NT2/D1 (cell line): ENCODE data around the gene MCEE.

Source experiments
- DNase-seq: peaks from one replicate; pipeline ENCODE4 v3.0.0-alpha.2; 2011; ENCODE audit warnings: low read depth, low spot score
- H3K27me3 ChIP-seq: 2 replicates; pipeline ENCODE4 v1.6.0; 2011; ENCODE audit warnings: mild to moderate bottlenecking; ENCODE audit not compliant: insufficient read length, insufficient read depth
- H3K36me3 ChIP-seq: 2 replicates; pipeline ENCODE4 v1.6.1; 2011; ENCODE audit warnings: mild to moderate bottlenecking, low read length, mixed read lengths; ENCODE audit not compliant: insufficient read depth, insufficient read length
- H3K4me1 ChIP-seq: 2 replicates; pipeline ENCODE4 v1.5.1; 2011; ENCODE audit not compliant: insufficient read depth, insufficient read length
- H3K4me3 ChIP-seq: 2 replicates; pipeline ENCODE4 v1.5.1; 2011; ENCODE audit warnings: low read depth; ENCODE audit not compliant: insufficient read length
- H3K9ac ChIP-seq: 2 replicates; pipeline ENCODE4 v1.6.0; 2011; ENCODE audit warnings: low read depth; ENCODE audit not compliant: insufficient read length
- H3K9me3 ChIP-seq: 2 replicates; pipeline ENCODE4 v1.5.1; 2011; ENCODE audit warnings: mild to moderate bottlenecking, low read length; ENCODE audit not compliant: insufficient read depth
- SUZ12 ChIP-seq: IDR thresholded peaks from 2 replicates; pipeline ENCODE4 v1.6.1; 2011; ENCODE audit not compliant: insufficient read length, insufficient read depth; ENCODE audit errors: extremely low read depth
- YY1 ChIP-seq: IDR thresholded peaks from 2 replicates; pipeline ENCODE4 v1.6.1; 2011; ENCODE audit not compliant: insufficient read length, insufficient read depth
- ZNF274 ChIP-seq: IDR thresholded peaks from 2 replicates; pipeline ENCODE4 v1.6.1; 2011; ENCODE audit warnings: mild to moderate bottlenecking, low read depth, low read length

MCEE gene

GRCh38 chr2:71064754-71065621 is 65.0 kb downstream of the MCEE start:
- no peak for TF ChIP-seq SUZ12
- TF ChIP-seq YY1, result no peak
- TF ChIP-seq ZNF274, result no peak
- DNase-seq, result no peak
- Histone ChIP-seq H3K36me3 (peaks cover 3% of the 10 kb centered on the region), H3K27me3 (no peaks in the 10 kb centered on the region), H3K9ac (no peak overlapping the region), H3K4me1 (no peaks in the 10 kb centered on the region), H3K9me3 (no peaks in the 10 kb centered on the region), H3K4me3 (no peak overlapping the region)

- Histone ChIP-seq H3K4me3 (no peak overlapping the region), H3K9me3 (no peaks in the 10 kb centered on the region), H3K27me3 (no peaks in the 10 kb centered on the region), H3K4me1 (no peaks in the 10 kb centered on the region), H3K9ac (no peak overlapping the region), H3K36me3 (no peaks in the 10 kb centered on the region)
- no peak for DNase-seq
- TF ChIP-seq ZNF274 (no peak), SUZ12 (no peak), YY1 (no peak)
Observed at GRCh38 chr2:71064110-71064611, 65.9 kb downstream of the MCEE start.

- Histone ChIP-seq H3K36me3 (no peaks in the 10 kb centered on the region), H3K27me3 (no peaks in the 10 kb centered on the region), H3K4me3 (no peak overlapping the region), H3K9ac (no peak overlapping the region), H3K4me1 (no peaks in the 10 kb centered on the region), H3K9me3 (no peaks in the 10 kb centered on the region)
- TF ChIP-seq ZNF274 (no peak), SUZ12 (no peak), YY1 (no peak)
- no peak for DNase-seq
Observed at GRCh38 chr2:71063216-71063615, 66.8 kb downstream of the MCEE start.

GRCh38 chr2:71060871-71061270 is 69.2 kb downstream of the MCEE start:
- H3K9me3 ChIP-seq, result no peaks in the 10 kb centered on the region
- no peaks in the 10 kb centered on the region for H3K36me3 ChIP-seq
- TF ChIP-seq ZNF274, result no peak
- no peak for TF ChIP-seq YY1
- TF ChIP-seq SUZ12, result no peak
- no peaks in the 10 kb centered on the region for H3K27me3 ChIP-seq
- no peak overlapping the region for H3K9ac ChIP-seq
- no peak overlapping the region for H3K4me3 ChIP-seq
- H3K4me1 ChIP-seq, result no peaks in the 10 kb centered on the region
- no peak for DNase-seq

- no peak overlapping the region for H3K4me3 ChIP-seq
- no peaks in the 10 kb centered on the region for H3K9me3 ChIP-seq
- H3K36me3 ChIP-seq, result no peaks in the 10 kb centered on the region
- H3K9ac ChIP-seq, result no peak overlapping the region
- H3K27me3 ChIP-seq, result no peaks in the 10 kb centered on the region
- DNase-seq, result no peak
- no peak for TF ChIP-seq SUZ12
- no peak for TF ChIP-seq YY1
- no peak for TF ChIP-seq ZNF274
- H3K4me1 ChIP-seq, result no peaks in the 10 kb centered on the region
Observed at GRCh38 chr2:71060211-71060610, 69.8 kb downstream of the MCEE start.
